H1 (cell line): Measurements from ENCODE around the gene NID1. TPM values are rescaled to one million over a fixed set of nuclear protein-coding genes. Genes with fewer than 3 reads are reported as not detected.

Source experiments
- CTCF ChIA-PET: fragments of 300-600 bp; sonication (Branson Sonifier 250); formaldehyde crosslinking; loops from one replicate; lab custom pipeline; 2021; ENCODE audit not compliant: partially characterized antibody; lab: Charles Lee
- POLR2A ChIA-PET: fragments of 300-600 bp; sonication (Branson Sonifier 250); formaldehyde crosslinking; loops from one replicate; lab custom pipeline; 2021; ENCODE audit warnings: inconsistent platforms; ENCODE audit not compliant: partially characterized antibody; lab: Charles Lee
- DNase-seq, 2 experiments: peaks; one replicate each; pipeline versions ENCODE4 v3.0.0 to v3.0.0-alpha.2; 2010 to 2022; ENCODE audit warnings: low spot score in 2 of 2, low read depth in 1 of 2, mixed read lengths in 1 of 2
- FAIRE-seq: peaks from 2 replicates; lab custom pipeline; 2011; peaks lifted over from hg19 to GRCh38; lab: Jason Lieb, UNC
- H2AFZ ChIP-seq: 2 replicates; pipeline ENCODE4 v1.8.1; 2012; ENCODE audit warnings: low read length, inconsistent platforms
- H2AK5ac ChIP-seq: 2 replicates; pipeline ENCODE4 v1.6.1; 2013; ENCODE audit warnings: low read depth, low read length
- H2BK120ac ChIP-seq: replicated peaks from 2 replicates; pipeline ENCODE3; 2013; ENCODE audit warnings: low read depth, low read length, inconsistent platforms
- H2BK12ac ChIP-seq: 2 replicates; pipeline ENCODE4 v1.6.1; 2013; ENCODE audit warnings: low read depth, low read length
- H2BK15ac ChIP-seq: 2 replicates; pipeline ENCODE4 v1.6.1; 2013; ENCODE audit warnings: low read length
- H2BK20ac ChIP-seq: 2 replicates; pipeline ENCODE4 v1.6.1; 2013; ENCODE audit warnings: low read length
- H2BK5ac ChIP-seq: 2 replicates; pipeline ENCODE4 v1.6.1; 2013; ENCODE audit warnings: low read depth, low read length
- H3K14ac ChIP-seq: 2 replicates; pipeline ENCODE4 v1.6.1; 2013; ENCODE audit warnings: inconsistent platforms; ENCODE audit not compliant: insufficient read length
- H3K18ac ChIP-seq: 2 replicates; pipeline ENCODE4 v1.6.1; 2013; ENCODE audit warnings: low read length; ENCODE audit errors: extremely low read depth
- H3K23ac ChIP-seq: 2 replicates; pipeline ENCODE4 v1.6.1; 2013; ENCODE audit warnings: inconsistent platforms; ENCODE audit not compliant: insufficient read length
- H3K23me2 ChIP-seq: 2 replicates; pipeline ENCODE4 v1.6.1; 2013; ENCODE audit warnings: low read depth, low read length
- H3K27ac ChIP-seq: 2 replicates; pipeline ENCODE4 v1.6.1; 2011; ENCODE audit warnings: low read depth, low read length, inconsistent platforms
- H3K27me3 ChIP-seq, 4 experiments: replicated peaks in 1 of 4; 1 replicate in 1 of 4; 2 replicates in 3 of 4; pipeline versions ENCODE4 v1.6.1 to v1.8.1; 2011 to 2013; ENCODE audit warnings: low read length in 3 of 4, mild to moderate bottlenecking in 3 of 4, inconsistent platforms in 2 of 4, mixed read lengths in 2 of 4, moderate library complexity in 1 of 4; ENCODE audit not compliant: control insufficient read depth in 3 of 4, insufficient read depth in 3 of 4; ENCODE audit errors: extremely low read depth in 1 of 4
- H3K36me3 ChIP-seq, 4 experiments: 2 replicates each; pipeline versions ENCODE4 v1.6.1 to v1.8.1; 2011 to 2013; ENCODE audit warnings: mild to moderate bottlenecking in 4 of 4, low read length in 3 of 4, moderate library complexity in 2 of 4, control low read depth in 1 of 4, inconsistent platforms in 1 of 4; ENCODE audit not compliant: insufficient read depth in 4 of 4, control insufficient read depth in 2 of 4
- H3K4ac ChIP-seq: replicated peaks from 2 replicates; pipeline ENCODE3; 2013; ENCODE audit warnings: low read length, low read depth, mixed read lengths, inconsistent platforms; ENCODE audit not compliant: insufficient read length
- H3K4me1 ChIP-seq, 4 experiments: replicated peaks in 1 of 4; 1 replicate in 1 of 4; 2 replicates in 3 of 4; pipeline versions ENCODE4 v1.6.1 to v1.8.1; 2011 to 2013; ENCODE audit warnings: low read length in 3 of 4, inconsistent platforms in 2 of 4, mixed read lengths in 1 of 4; ENCODE audit not compliant: insufficient read depth in 4 of 4, control insufficient read depth in 3 of 4
- H3K4me2 ChIP-seq, 2 experiments: 2 replicates each; pipeline versions ENCODE4 v1.6.1 to v1.8.1; 2011 to 2013; ENCODE audit warnings: low read depth in 2 of 2, low read length in 2 of 2, control low read depth in 1 of 2, inconsistent platforms in 1 of 2, mild to moderate bottlenecking in 1 of 2; ENCODE audit not compliant: insufficient read depth in 1 of 2
- H3K4me3 ChIP-seq, 4 experiments: fragments of 200-600, 300-600 bp in 1 of 4; sonication (generic), shearing (Covaris generic), sonication (Bioruptor Twin) in 1 of 4; 2 replicates each; pipeline versions ENCODE4 v1.5.1 to v1.8.1; 2011 to 2016; ENCODE audit warnings: low read length in 4 of 4, low read depth in 3 of 4, control low read depth in 2 of 4, inconsistent platforms in 2 of 4, mild to moderate bottlenecking in 2 of 4, mixed read lengths in 1 of 4, moderate library complexity in 1 of 4; ENCODE audit not compliant: insufficient read depth in 2 of 4; ENCODE audit errors: extremely low read depth in 1 of 4
- H3K56ac ChIP-seq: replicated peaks from 2 replicates; pipeline ENCODE3; 2013; ENCODE audit warnings: low read depth, mild to moderate bottlenecking, mixed read lengths, low read length, inconsistent platforms; ENCODE audit not compliant: insufficient read length
- H3K79me1 ChIP-seq: 2 replicates; pipeline ENCODE4 v1.6.1; 2013; ENCODE audit warnings: low read depth, low read length, control low read depth
- H3K79me2 ChIP-seq, 2 experiments: 2 replicates each; pipeline versions ENCODE4 v1.6.1 to v1.8.1; 2012 to 2013; ENCODE audit warnings: low read length in 2 of 2, mild to moderate bottlenecking in 2 of 2, inconsistent platforms in 1 of 2; ENCODE audit not compliant: insufficient read depth in 2 of 2, control insufficient read depth in 1 of 2
- H3K9ac ChIP-seq, 4 experiments: replicated peaks in 1 of 4; 1 replicate in 1 of 4; 2 replicates in 3 of 4; pipeline versions ENCODE4 v1.6.1 to v1.8.1; 2011 to 2013; ENCODE audit warnings: low read depth in 3 of 4, low read length in 3 of 4, control low read depth in 2 of 4, mild to moderate bottlenecking in 2 of 4, moderate library complexity in 2 of 4, inconsistent platforms in 1 of 4; ENCODE audit errors: extremely low read depth in 1 of 4
- H3K9me3 ChIP-seq, 2 experiments: 2 replicates each; pipeline versions ENCODE4 v1.6.1 to v1.8.1; 2012 to 2013; ENCODE audit warnings: mild to moderate bottlenecking in 2 of 2, moderate library complexity in 2 of 2, control low read depth in 1 of 2, inconsistent platforms in 1 of 2, low read depth in 1 of 2, low read length in 1 of 2, mixed read lengths in 1 of 2; ENCODE audit not compliant: insufficient read depth in 2 of 2
- H4K20me1 ChIP-seq, 2 experiments: replicated peaks in 1 of 2; 2 replicates each; pipeline versions ENCODE3 to v1.8.1; 2011 to 2013; ENCODE audit warnings: inconsistent platforms in 2 of 2, low read length in 2 of 2, mild to moderate bottlenecking in 1 of 2; ENCODE audit not compliant: insufficient read depth in 2 of 2, control insufficient read depth in 1 of 2
- H4K5ac ChIP-seq: 2 replicates; pipeline ENCODE4 v1.6.1; 2013; ENCODE audit warnings: low read length, low read depth, mixed read lengths, inconsistent platforms; ENCODE audit not compliant: insufficient read length
- H4K8ac ChIP-seq: 2 replicates; pipeline ENCODE4 v1.8.0; 2013; ENCODE audit warnings: mild to moderate bottlenecking, moderate library complexity, low read length, inconsistent platforms; ENCODE audit not compliant: insufficient read depth; ENCODE audit errors: extremely low read depth
- H4K91ac ChIP-seq: replicated peaks from 2 replicates; pipeline ENCODE3; 2013; ENCODE audit warnings: low read length, mixed read lengths, inconsistent platforms; ENCODE audit not compliant: insufficient read length
- CTBP2 ChIP-seq: IDR thresholded peaks from 2 replicates; pipeline ENCODE4 v1.7.0; 2011; ENCODE audit warnings: borderline replicate concordance, mild to moderate bottlenecking, moderate library complexity, mixed read lengths, low read length; ENCODE audit not compliant: insufficient read depth, insufficient read length
- E2F6 ChIP-seq: IDR thresholded peaks from 2 replicates; pipeline ENCODE4 v1.6.1; 2012; ENCODE audit warnings: inconsistent platforms
- HDAC6 ChIP-seq: IDR thresholded peaks from one replicate; pipeline ENCODE4 v1.7.1; 2012; ENCODE audit warnings: low read depth, mild to moderate bottlenecking, inconsistent platforms, low read length, moderate library complexity
- JUN ChIP-seq: IDR thresholded peaks from 2 replicates; pipeline ENCODE4 v1.6.1; 2011; ENCODE audit warnings: low read depth, mild to moderate bottlenecking, improper control_type of control experiment, low read length
- JUND ChIP-seq: IDR thresholded peaks from 2 replicates; pipeline ENCODE4 v1.6.1; 2011; ENCODE audit warnings: mild to moderate bottlenecking, improper control_type of control experiment, low read length
- RBBP5 ChIP-seq: IDR thresholded peaks from 2 replicates; pipeline ENCODE4 v1.7.1; 2012; ENCODE audit warnings: low read depth, mild to moderate bottlenecking, inconsistent platforms, low read length, moderate library complexity, borderline replicate concordance
- WGBS, 2 experiments: shearing (Covaris generic) in 1 of 2; methylation state at CpG; one replicate each; pipeline versions ENCODE4 v1.1.6 to v1.1.7; 2013 to 2015; ENCODE audit warnings: low lambda C conversion rate in 2 of 2, mixed read lengths in 2 of 2, inconsistent platforms in 1 of 2, low coverage in 1 of 2, missing lambda C conversion rate in 1 of 2; ENCODE audit not compliant: insufficient replicate concordance in 2 of 2, insufficient coverage in 1 of 2, insufficient read length in 1 of 2; ENCODE audit errors: extremely low coverage in 1 of 2, missing lambda C conversion rate in 1 of 2; 5-methylcytosine and 5-hydroxymethylcytosine counted together
- polyA plus RNA-seq, 7 experiments: library from polyadenylated mRNA; depleted of rRNA in 3 of 7; stranded (reverse) in 5 of 7; unstranded in 2 of 7; fragments of >200 nt in 5 of 7; fragments of 200-250 nt in 2 of 7; gene quantifications; 1 replicate in 5 of 7; 2 replicates in 1 of 7; 4 replicates in 1 of 7; pipeline versions ENCODE4 v1.2.1 to v1.2.3, GENCODE V29; 2011 to 2013; ENCODE audit warnings: missing spikeins in 2 of 7, mixed read lengths in 2 of 7
- total RNA-seq: library from RNA; stranded (reverse); fragmentation: NEBNext Ultra II Directional; extraction: Animal tissue kit (Norgen Biotek cat#: 25700); gene quantifications from 2 replicates; pipeline ENCODE4 v1.2.1, GENCODE V29; 2021
- TF ChIP-seq, protein P1 (sequence below): IDR thresholded peaks from 2 replicates; pipeline ENCODE4 v1.6.1; 2012; ENCODE audit warnings: low read length, inconsistent platforms
- TF ChIP-seq, protein P2 (sequence below): IDR thresholded peaks from 2 replicates; pipeline ENCODE4 v1.6.1; 2011; ENCODE audit warnings: low read depth, mild to moderate bottlenecking, low read length; ENCODE audit not compliant: insufficient read depth
- TF ChIP-seq, protein P3 (sequence below): IDR thresholded peaks from 2 replicates; pipeline ENCODE4 v1.6.1; 2011; ENCODE audit warnings: low read length, improper control_type of control experiment

The NID1 gene
- total and polyA plus RNA-seq, 2 of the 8 experiments (the other 6 are each of a cell fraction or from before 2014, with no cell fraction given), result 20.9 to 25.4 TPM

DNA sequence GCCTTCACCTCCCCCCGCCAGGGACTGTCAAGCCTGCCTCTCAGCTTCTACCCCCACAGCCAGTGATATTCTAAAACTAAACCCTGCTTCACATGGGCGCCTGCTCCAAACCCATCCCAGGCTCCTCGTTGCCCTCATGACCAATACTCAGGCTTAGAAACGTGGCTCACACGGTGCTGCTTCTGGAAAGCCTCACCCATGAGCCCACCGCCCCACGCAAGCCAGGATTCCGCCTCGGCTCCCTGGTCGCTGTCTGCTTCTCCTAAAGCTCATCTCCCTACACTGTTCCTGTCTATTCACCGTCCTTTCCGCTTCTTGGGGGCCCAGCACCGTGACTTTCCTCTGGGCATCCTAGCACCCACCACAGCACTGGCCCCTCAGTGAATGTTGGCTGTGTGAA is 72.5 kb downstream of the NID1 start:
- ChIA-PET CTCF (interaction anchor here (0.7 kb wide), 1 partner anchor 20 kb away, joined by 3 read pairs; no protein-coding TSS in a partner anchor), POLR2A (no interaction called here)
- Histone ChIP-seq H3K4me2 (no peak overlapping the region), H3K9ac (no peak overlapping the region), H3K14ac (no peak overlapping the region), H4K5ac (no peak overlapping the region), H3K9me3 (peaks cover 4 to 10% of the 10 kb centered on the region in 2 experiments; a peak in 2 of 4 replicates), H3K79me2 (no peaks in the 10 kb centered on the region), H3K23ac (no peak overlapping the region), H3K23me2 (no peaks in the 10 kb centered on the region), H3K4ac (no peak overlapping the region), H3K27me3 (no peaks in the 10 kb centered on the region), H3K18ac (no peak overlapping the region), H3K4me1 (no peaks in the 10 kb centered on the region), H2BK15ac (no peak overlapping the region), H2BK12ac (no peak overlapping the region), H2AFZ (no peak overlapping the region), H2BK120ac (no peak overlapping the region), H3K27ac (no peak overlapping the region), H2AK5ac (no peak overlapping the region), H3K36me3 (no peaks in the 10 kb centered on the region), H4K20me1 (no peaks in the 10 kb centered on the region), H2BK5ac (no peak overlapping the region), H2BK20ac (no peak overlapping the region), H3K79me1 (no peaks in the 10 kb centered on the region), H3K56ac (no peak overlapping the region), H4K91ac (no peak overlapping the region), H3K4me3 (no peak overlapping the region), H4K8ac (no peak overlapping the region; the same call in 1 of the 2 replicates)
- FAIRE-seq (no peak), DNase-seq (no peak)
- 90% methylated on average over 13 of the region's 13 CpGs; no CpG with 5 or more reads in 1 of the 2 experiments for WGBS, 2 experiments
- no peak for TF ChIP-seq JUN
- no peak for TF ChIP-seq E2F6
- TF ChIP-seq JUND, result no peak
- no peak for TF ChIP-seq RBBP5
- TF ChIP-seq, protein P1, sequence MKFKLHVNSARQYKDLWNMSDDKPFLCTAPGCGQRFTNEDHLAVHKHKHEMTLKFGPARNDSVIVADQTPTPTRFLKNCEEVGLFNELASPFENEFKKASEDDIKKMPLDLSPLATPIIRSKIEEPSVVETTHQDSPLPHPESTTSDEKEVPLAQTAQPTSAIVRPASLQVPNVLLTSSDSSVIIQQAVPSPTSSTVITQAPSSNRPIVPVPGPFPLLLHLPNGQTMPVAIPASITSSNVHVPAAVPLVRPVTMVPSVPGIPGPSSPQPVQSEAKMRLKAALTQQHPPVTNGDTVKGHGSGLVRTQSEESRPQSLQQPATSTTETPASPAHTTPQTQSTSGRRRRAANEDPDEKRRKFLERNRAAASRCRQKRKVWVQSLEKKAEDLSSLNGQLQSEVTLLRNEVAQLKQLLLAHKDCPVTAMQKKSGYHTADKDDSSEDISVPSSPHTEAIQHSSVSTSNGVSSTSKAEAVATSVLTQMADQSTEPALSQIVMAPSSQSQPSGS, result no peak
- TF ChIP-seq, protein P2, sequence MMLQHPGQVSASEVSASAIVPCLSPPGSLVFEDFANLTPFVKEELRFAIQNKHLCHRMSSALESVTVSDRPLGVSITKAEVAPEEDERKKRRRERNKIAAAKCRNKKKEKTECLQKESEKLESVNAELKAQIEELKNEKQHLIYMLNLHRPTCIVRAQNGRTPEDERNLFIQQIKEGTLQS, result no peak
- TF ChIP-seq HDAC6, result no peak
- TF ChIP-seq, protein P3, sequence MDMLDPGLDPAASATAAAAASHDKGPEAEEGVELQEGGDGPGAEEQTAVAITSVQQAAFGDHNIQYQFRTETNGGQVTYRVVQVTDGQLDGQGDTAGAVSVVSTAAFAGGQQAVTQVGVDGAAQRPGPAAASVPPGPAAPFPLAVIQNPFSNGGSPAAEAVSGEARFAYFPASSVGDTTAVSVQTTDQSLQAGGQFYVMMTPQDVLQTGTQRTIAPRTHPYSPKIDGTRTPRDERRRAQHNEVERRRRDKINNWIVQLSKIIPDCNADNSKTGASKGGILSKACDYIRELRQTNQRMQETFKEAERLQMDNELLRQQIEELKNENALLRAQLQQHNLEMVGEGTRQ, result no peak
- no peak for TF ChIP-seq CTBP2
